Gastroesophageal sphincter (tissue), 4 donors: ENCODE results near the gene UCHL5. TPM values are rescaled to one million over a fixed set of nuclear protein-coding genes. Genes with fewer than 3 reads are reported as not detected.

Source experiments
- ATAC-seq: fragments of 150-250 bp; one replicate; pipeline ENCODE4 v1.9.1; 2016; ENCODE audit warnings: mild to moderate bottlenecking, moderate library complexity
- H3K27ac ChIP-seq, 4 donors: fragments of 200-600 bp; sonication (generic) in 3 of 4; 1 replicate in 3 of 4; 2 replicates in 1 of 4; pipeline ENCODE4 v1.5.1; 2016 to 2019
- H3K27me3 ChIP-seq: fragments of 200-600 bp; sonication (generic); one replicate; pipeline ENCODE4 v1.5.1; 2019
- H3K36me3 ChIP-seq, 2 donors: fragments of 200-600 bp; sonication (generic); one replicate each; pipeline ENCODE4 v1.5.1; 2019; ENCODE audit warnings: control low read depth in 1 of 2
- H3K4me1 ChIP-seq, 3 donors: fragments of 200-600 bp; sonication (generic); 1 replicate in 2 of 3; 2 replicates in 1 of 3; pipeline ENCODE4 v1.5.1; 2016 to 2019; ENCODE audit warnings: control low read depth in 2 of 3
- H3K4me3 ChIP-seq, 2 donors: fragments of 200-600 bp; sonication (generic); one replicate each; pipeline ENCODE4 v1.5.1; 2019; ENCODE audit warnings: mild to moderate bottlenecking in 1 of 2, moderate library complexity in 1 of 2
- H3K9me3 ChIP-seq, 3 donors: fragments of 200-600 bp; sonication (generic); one replicate each; pipeline ENCODE4 v1.5.1; 2017 to 2019; ENCODE audit warnings: control low read depth in 2 of 3
- CTCF ChIP-seq, 4 experiments: fragments of 200-600 bp in 2 of 4; fragments of 450-650 bp in 2 of 4; sonication (generic) in 1 of 4; IDR thresholded peaks; one replicate each; pipeline ENCODE4 v1.5.1; 2017 to 2019; ENCODE audit warnings: antibody characterized with exemption in 4 of 4, mild to moderate bottlenecking in 2 of 4, moderate library complexity in 2 of 4
- EP300 ChIP-seq: sonication (generic); formaldehyde crosslinking; IDR thresholded peaks from one replicate; pipeline ENCODE4 v1.6.1; 2017; ENCODE audit warnings: antibody characterized with exemption, mild to moderate bottlenecking
- POLR2A ChIP-seq, 2 donors: fragments of 450-650 bp; IDR thresholded peaks; one replicate each; pipeline ENCODE4 v1.6.1; 2017; ENCODE audit warnings: antibody characterized with exemption in 2 of 2, mild to moderate bottlenecking in 2 of 2, moderate library complexity in 1 of 2
- POLR2AphosphoS5 ChIP-seq: sonication (generic); formaldehyde crosslinking; IDR thresholded peaks from one replicate; pipeline ENCODE4 v1.6.1; 2017; ENCODE audit warnings: antibody characterized with exemption
- WGBS, 2 donors: methylation state at CpG; one replicate each; pipeline ENCODE4 v1.1.5; 2018; ENCODE audit warnings: low coverage in 1 of 2; 5-methylcytosine and 5-hydroxymethylcytosine counted together
- small RNA-seq, 4 donors: library from RNA; depleted of rRNA; stranded (forward); fragments of <200 nt; gene quantifications; one replicate each; pipeline ENCODE3, GENCODE V24; 2016
- total RNA-seq, 4 donors: library from RNA; depleted of rRNA; stranded (reverse); fragments of >200 nt; gene quantifications; one replicate each; pipeline ENCODE4 v1.1.0, GENCODE V29; 2016

Gene UCHL5
- total RNA-seq, 4 donors from 2014 or later: 24.1 to 42.7 (median 32.8) TPM

GRCh38 chr1:192967901-192968300 lies 91.3 kb downstream of the UCHL5 start:
- Histone ChIP-seq H3K4me1 (no peaks in the 10 kb centered on the region), H3K27ac (no peak overlapping the region), H3K4me3 (no peak overlapping the region), H3K36me3 (no peaks in the 10 kb centered on the region), H3K9me3 (no peaks in the 10 kb centered on the region), H3K27me3 (no peaks in the 10 kb centered on the region)
- ATAC-seq: no peak
- WGBS, 2 donors: 18 to 25% methylated on average over 1 of the region's 1 CpG
- no peak for TF ChIP-seq POLR2AphosphoS5

DNA sequence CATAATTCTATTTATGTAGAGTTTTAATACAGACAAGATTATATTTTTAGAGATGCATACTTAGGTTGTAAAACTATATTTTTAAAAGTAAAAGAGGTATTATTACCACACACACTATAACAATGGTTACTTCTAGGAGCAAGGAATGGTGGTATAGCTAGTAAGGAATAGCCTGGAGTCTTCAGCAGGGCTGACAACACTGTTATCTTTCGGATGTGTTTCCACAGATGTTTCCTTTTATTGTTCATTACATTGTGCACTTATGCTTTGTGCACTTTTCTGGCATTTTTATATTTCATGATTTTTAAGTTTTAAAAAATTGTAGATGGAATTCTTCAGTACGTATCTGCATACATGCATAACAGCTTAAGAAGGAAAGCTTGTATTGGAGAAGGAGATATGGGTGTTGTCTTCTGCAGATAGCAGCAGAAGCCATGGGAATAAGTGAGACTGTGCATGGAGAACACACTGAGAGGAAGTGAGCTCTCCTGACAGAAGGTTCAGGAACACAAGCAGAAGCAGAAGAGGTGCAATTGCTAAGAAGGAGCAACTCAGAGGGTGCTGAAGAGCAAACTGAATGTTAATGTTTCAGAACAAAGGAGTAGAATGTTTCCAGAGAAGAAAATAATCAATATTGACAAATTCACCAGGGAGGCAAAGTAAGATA lies 91.8 kb downstream of the UCHL5 start:
- H3K27ac ChIP-seq: no peak overlapping the region
- WGBS, 2 donors: 79 to 86% methylated on average over 2 of the region's 2 CpGs
- ATAC-seq: no peak
- TF ChIP-seq CTCF (IDR thresholded peaks at IDR 0.05) (no peak), EP300 (no peak), POLR2AphosphoS5 (no peak), POLR2A (IDR thresholded peaks at IDR 0.05) (no peak)
- no peaks in the 10 kb centered on the region for H3K4me1 ChIP-seq
- no peaks in the 10 kb centered on the region for H3K36me3 ChIP-seq
- H3K27me3 ChIP-seq: no peaks in the 10 kb centered on the region
- no peak overlapping the region for H3K4me3 ChIP-seq
- H3K9me3 ChIP-seq: no peaks in the 10 kb centered on the region

- H3K9me3 ChIP-seq: no peaks in the 10 kb centered on the region
- TF ChIP-seq POLR2AphosphoS5 (no peak), CTCF (IDR thresholded peaks at IDR 0.05) (no peak), EP300 (no peak), POLR2A (IDR thresholded peaks at IDR 0.05) (no peak)
- no peak overlapping the region for H3K27ac ChIP-seq
- WGBS, 2 donors: 65 to 100% methylated on average over 1 to 2 of the region's 2 CpGs
- no peak for ATAC-seq
- H3K27me3 ChIP-seq: no peaks in the 10 kb centered on the region
- H3K4me3 ChIP-seq: no peak overlapping the region
- H3K4me1 ChIP-seq: no peaks in the 10 kb centered on the region
- H3K36me3 ChIP-seq: no peaks in the 10 kb centered on the region
Measured at GRCh38 chr1:192966073-192966472, 93.1 kb downstream of the UCHL5 start.

DNA sequence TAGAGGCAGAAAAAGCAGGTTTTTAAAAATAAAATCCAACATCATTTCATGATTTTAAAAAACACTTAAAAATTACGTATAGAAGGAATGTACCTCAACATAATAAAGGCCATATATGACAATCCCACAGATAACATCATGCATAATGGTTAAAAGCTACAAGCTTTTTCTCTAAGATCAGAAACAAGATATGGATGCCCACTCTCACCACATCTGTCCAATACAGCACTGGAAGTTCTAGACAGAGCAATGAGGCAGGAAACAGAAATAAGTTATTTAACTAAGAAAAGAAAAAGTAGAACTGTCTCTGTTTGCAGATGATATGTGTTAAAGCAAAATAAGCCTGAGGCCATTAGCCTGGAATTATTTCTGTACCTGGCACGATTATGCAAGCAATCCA lies 96.3 kb downstream of the UCHL5 start:
- WGBS, 2 donors: 72% methylated on average over 2 of the region's 2 CpGs
- no peak overlapping the region for H3K4me3 ChIP-seq
- no peaks in the 10 kb centered on the region for H3K27me3 ChIP-seq
- no peak overlapping the region for H3K27ac ChIP-seq
- H3K4me1 ChIP-seq: no peaks in the 10 kb centered on the region
- no peak for ATAC-seq
- no peaks in the 10 kb centered on the region for H3K36me3 ChIP-seq
- no peak for TF ChIP-seq CTCF (IDR thresholded peaks at IDR 0.05)
- no peak for TF ChIP-seq POLR2AphosphoS5
- no peak for TF ChIP-seq POLR2A (IDR thresholded peaks at IDR 0.05)
- no peak for TF ChIP-seq EP300
- no peaks in the 10 kb centered on the region for H3K9me3 ChIP-seq

Small RNAs within 50 kb of the gene (small RNA-seq; reads per million reads assigned to genes)
- gene SCARNA18B: 0 reads per million in 4 donors

Other genes with a start within 250 kb of the UCHL5 start
- gene RO60, start 252 bp upstream of the UCHL5 start, total RNA-seq: 100 to 1,000 TPM; 137 to 185 (median 150) TPM
- 10 to 100 TPM in 2 of 4 donors, 1 to 10 TPM in 2; 7.0 to 14.4 (median 9.3) TPM for gene GLRX2, start 46.1 kb upstream of the UCHL5 start, total RNA-seq
- 10 to 100 TPM; 42.7 to 73.3 (median 53.7) TPM for gene CDC73, start 62.7 kb upstream of the UCHL5 start, total RNA-seq
- 1 to 10 TPM; 1.2 to 5.3 (median 4.2) TPM for gene B3GALT2, start 127.3 kb upstream of the UCHL5 start, total RNA-seq